Motor neuron (in vitro differentiated cells): ENCODE data around the gene CYFIP1. TPM values are rescaled to one million over a fixed set of nuclear protein-coding genes. Genes with fewer than 3 reads are reported as not detected.
A peak's percentile ranks its signal among the peaks of the same experiment; 100 is the strongest.

Experiments
- ATAC-seq, 8 experiments: fragments of 200-7000 bp; cut with Tn5 transposase; replicated peaks in 6 of 8; 2 replicates each; pipeline ENCODE4 v1.8.0; 2021; ENCODE audit warnings: mild to moderate bottlenecking in 8 of 8, moderate library complexity in 8 of 8
- H3K27ac ChIP-seq, 2 donors: fragments of 250-450 bp; sonication (Bioruptor Pico); 2 replicates each; pipeline ENCODE4 v1.9.0; 2021; ENCODE audit warnings: antibody characterized with exemption in 2 of 2, mild to moderate bottlenecking in 2 of 2, moderate library complexity in 1 of 2
- H3K4me1 ChIP-seq, 2 donors: fragments of 250-450 bp; sonication (Bioruptor Pico); replicated peaks in 1 of 2; 2 replicates each; pipeline ENCODE4 v1.6.1; 2021; ENCODE audit warnings: antibody characterized with exemption in 2 of 2, mild to moderate bottlenecking in 2 of 2, moderate library complexity in 1 of 2
- H3K4me3 ChIP-seq, 5 donors: fragments of 250-450 bp; sonication (Bioruptor Pico); 2 replicates each; pipeline ENCODE4 v1.9.0; 2021; ENCODE audit warnings: antibody characterized with exemption in 5 of 5, mild to moderate bottlenecking in 5 of 5, moderate library complexity in 4 of 5
- WGBS, 10 experiments: fragments of 450-650 bp; shearing (Covaris generic); methylation state at CpG; one replicate each; pipeline ENCODE4 v1.0.0; 2022; 5-methylcytosine and 5-hydroxymethylcytosine counted together
- in situ Hi-C, 9 experiments: fragments of 400-800 bp; cut with MboI; loops; one replicate each; pipeline ENCODE4 v1.15.0; 2021; ENCODE audit warnings: low sequenced_read_pairs in 9 of 9, low pct_unique_long_range_greater_than_20kb in 2 of 9; ENCODE audit not compliant: unreplicated experiment in 9 of 9
- total RNA-seq, 8 experiments: library from RNA; unstranded; fragments of 300-600 nt; gene quantifications; 2 replicates each; pipeline versions ENCODE4 v1.2.3 to v1.2.4, GENCODE V29; 2022

CYFIP1 gene
- total RNA-seq, 8 experiments from 2014 or later, result 13.2 to 76.1 (median 31.8) TPM

GRCh38 chr15:22872936-22873701 is 107.0 kb downstream of the CYFIP1 start:
- Histone ChIP-seq H3K4me3 (no peak overlapping the region), H3K27ac (peak overlapping the region in 1 of 2 donors; percentile 67), H3K4me1 (no peaks in the 10 kb centered on the region)
- in situ Hi-C loops, result no loop called here
- peak in 7 of 8 experiments; percentile 13 to 85 (median 60) for ATAC-seq
- WGBS, 10 experiments, result 36 to 73% (median 53%) methylated on average over 2 to 9 of the region's 17 CpGs; no CpG with 5 or more reads in 3 of the 10 experiments

GRCh38 chr15:22871481-22872086 is 108.6 kb downstream of the CYFIP1 start:
- H3K4me1 ChIP-seq, result no peaks in the 10 kb centered on the region
- in situ Hi-C loops, result no loop called here
- H3K27ac ChIP-seq, result no peak overlapping the region
- peak in 3 of 8 experiments; percentile 45 to 69 (median 65) for ATAC-seq
- no peak overlapping the region for H3K4me3 ChIP-seq
- WGBS, 10 experiments, result 63 to 100% (median 100%) methylated on average over 1 to 5 of the region's 6 CpGs; no CpG with 5 or more reads in 1 of the 10 experiments

GRCh38 chr15:22870865-22871264 is 109.3 kb downstream of the CYFIP1 start:
- WGBS, 10 experiments, result 83 to 100% (median 98%) methylated on average over 2 to 9 of the region's 11 CpGs; no CpG with 5 or more reads in 4 of the 10 experiments
- no peak overlapping the region for H3K4me3 ChIP-seq
- in situ Hi-C loops, result no loop called here
- ATAC-seq, result no peak
- H3K4me1 ChIP-seq, result no peaks in the 10 kb centered on the region
- H3K27ac ChIP-seq, result no peak overlapping the region

GRCh38 chr15:22869856-22870255 is 110.3 kb downstream of the CYFIP1 start:
- Histone ChIP-seq H3K4me1 (no peaks in the 10 kb centered on the region), H3K4me3 (no peak overlapping the region), H3K27ac (no peak overlapping the region)
- in situ Hi-C loops, result no loop called here
- no peak for ATAC-seq
- WGBS, 10 experiments, result 40 to 100% (median 94%) methylated on average over 1 to 10 of the region's 12 CpGs

- H3K27ac ChIP-seq, result no peak overlapping the region
- ATAC-seq, result no peak
- no peaks in the 10 kb centered on the region for H3K4me1 ChIP-seq
- in situ Hi-C loops, result no loop called here
- H3K4me3 ChIP-seq, result no peak overlapping the region
- 85 to 100% (median 99%) methylated on average over 1 to 8 of the region's 9 CpGs for WGBS, 10 experiments
These were observed 111.2 kb downstream of the CYFIP1 start for GRCh38 chr15:22868928-22869327.

GRCh38 chr15:22868495-22868894 is 111.7 kb downstream of the CYFIP1 start:
- Histone ChIP-seq H3K4me1 (no peaks in the 10 kb centered on the region), H3K27ac (no peak overlapping the region), H3K4me3 (no peak overlapping the region)
- ATAC-seq, result no peak
- in situ Hi-C loops, result no loop called here
- 50 to 100% (median 81%) methylated on average over 1 to 4 of the region's 4 CpGs; no CpG with 5 or more reads in 2 of the 10 experiments for whole genome bisulfite sequencing, 10 experiments

GRCh38 chr15:22867886-22868285 is 112.3 kb downstream of the CYFIP1 start:
- in situ Hi-C loops, result no loop called here
- ATAC-seq, result no peak
- 47 to 100% (median 82%) methylated on average over 1 to 5 of the region's 6 CpGs; no CpG with 5 or more reads in 2 of the 10 experiments for WGBS, 10 experiments

GRCh38 chr15:22866079-22866478 is 114.1 kb downstream of the CYFIP1 start:
- Histone ChIP-seq H3K27ac (no peak overlapping the region), H3K4me3 (no peak overlapping the region), H3K4me1 (no peaks in the 10 kb centered on the region)
- in situ Hi-C loops, result no loop called here
- WGBS, 10 experiments, result 73 to 100% (median 96%) methylated on average over 2 to 7 of the region's 7 CpGs; no CpG with 5 or more reads in 4 of the 10 experiments
- peak in 1 of 8 experiments; percentile 56 for ATAC-seq

More at GRCh38 chr15:22867886-22868285, 112.3 kb downstream of the CYFIP1 start:
- Histone ChIP-seq H3K27ac (no peak overlapping the region), H3K4me3 (no peak overlapping the region), H3K4me1 (no peaks in the 10 kb centered on the region)

GRCh38 chr15:22863356-22863755 is 116.8 kb downstream of the CYFIP1 start:
- in situ Hi-C loops, result no loop called here

GRCh38 chr15:22861161-22861560 is 119.0 kb downstream of the CYFIP1 start:
- no peak for ATAC-seq
- in situ Hi-C loops, result no loop called here
- no peak overlapping the region for H3K27ac ChIP-seq
- H3K4me1 ChIP-seq, result no peaks in the 10 kb centered on the region
- no peak overlapping the region for H3K4me3 ChIP-seq
- WGBS, 10 experiments, result 70 to 100% (median 92%) methylated on average over 1 to 2 of the region's 2 CpGs

More at GRCh38 chr15:22863356-22863755, 116.8 kb downstream of the CYFIP1 start:
- 88 to 100% (median 100%) methylated on average over 1 to 3 of the region's 3 CpGs; no CpG with 5 or more reads in 2 of the 10 experiments for WGBS, 10 experiments
- Histone ChIP-seq H3K4me1 (no peaks in the 10 kb centered on the region), H3K27ac (no peak overlapping the region), H3K4me3 (no peak overlapping the region)
- ATAC-seq, result no peak

- WGBS, 10 experiments, result 33 to 100% (median 92%) methylated on average over 1 of the region's 1 CpG; no CpG with 5 or more reads in 1 of the 10 experiments
- Histone ChIP-seq H3K4me3 (no peak overlapping the region), H3K27ac (no peak overlapping the region), H3K4me1 (no peaks in the 10 kb centered on the region)
- ATAC-seq, result no peak
- in situ Hi-C loops, result no loop called here
These were observed 123.5 kb downstream of the CYFIP1 start for GRCh38 chr15:22856659-22857058.

GRCh38 chr15:22855791-22856190 is 124.4 kb downstream of the CYFIP1 start:
- Histone ChIP-seq H3K4me3 (no peak overlapping the region), H3K4me1 (no peaks in the 10 kb centered on the region), H3K27ac (no peak overlapping the region)
- WGBS, 10 experiments, result 19 to 90% (median 80%) methylated on average over 1 to 3 of the region's 4 CpGs; no CpG with 5 or more reads in 4 of the 10 experiments
- in situ Hi-C loops, result no loop called here
- no peak for ATAC-seq

- in situ Hi-C loops, result no loop called here
- ATAC-seq, result no peak
These were observed 128.7 kb downstream of the CYFIP1 start for GRCh38 chr15:22851513-22851912.

More at GRCh38 chr15:22851513-22851912, 128.7 kb downstream of the CYFIP1 start:
- Histone ChIP-seq H3K4me3 (no peak overlapping the region), H3K4me1 (no peaks in the 10 kb centered on the region), H3K27ac (no peak overlapping the region)
- 46 to 100% (median 92%) methylated on average over 2 to 4 of the region's 4 CpGs for WGBS, 10 experiments
